ENCODE results near the gene F5.
"Not testable (repeated sequence)": the region's sequence is repeated elsewhere in the genome, so short reads cannot be mapped to it uniquely, and the experiment has no call there.

F5 gene

DNA sequence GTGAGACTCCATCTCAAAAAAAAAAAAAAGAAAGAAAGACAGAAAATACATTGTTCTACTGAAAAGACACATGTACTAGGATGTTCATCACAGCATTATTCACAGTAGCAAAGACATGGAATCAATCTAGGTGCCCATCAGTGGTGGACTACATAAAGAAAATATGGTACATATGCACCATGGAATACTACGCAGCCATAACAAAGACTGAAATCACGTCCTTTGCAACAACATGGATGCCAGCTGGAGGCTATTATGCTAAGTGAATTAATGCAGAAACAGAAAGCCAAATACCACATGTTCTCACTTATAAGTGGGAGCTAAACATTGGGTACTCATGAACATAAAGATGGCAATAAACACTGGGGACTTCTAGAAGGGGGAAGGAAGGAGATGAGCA, 51.6 kb downstream of the F5 start:
- DNase-seq, result no peak

GRCh38 chr1:169533528-169534190, 52.6 kb downstream of the F5 start:
- DNase-seq, result not testable (repeated sequence)

GRCh38 chr1:169530448-169530847, 55.8 kb downstream of the F5 start:
- DNase-seq, result no peak

DNA sequence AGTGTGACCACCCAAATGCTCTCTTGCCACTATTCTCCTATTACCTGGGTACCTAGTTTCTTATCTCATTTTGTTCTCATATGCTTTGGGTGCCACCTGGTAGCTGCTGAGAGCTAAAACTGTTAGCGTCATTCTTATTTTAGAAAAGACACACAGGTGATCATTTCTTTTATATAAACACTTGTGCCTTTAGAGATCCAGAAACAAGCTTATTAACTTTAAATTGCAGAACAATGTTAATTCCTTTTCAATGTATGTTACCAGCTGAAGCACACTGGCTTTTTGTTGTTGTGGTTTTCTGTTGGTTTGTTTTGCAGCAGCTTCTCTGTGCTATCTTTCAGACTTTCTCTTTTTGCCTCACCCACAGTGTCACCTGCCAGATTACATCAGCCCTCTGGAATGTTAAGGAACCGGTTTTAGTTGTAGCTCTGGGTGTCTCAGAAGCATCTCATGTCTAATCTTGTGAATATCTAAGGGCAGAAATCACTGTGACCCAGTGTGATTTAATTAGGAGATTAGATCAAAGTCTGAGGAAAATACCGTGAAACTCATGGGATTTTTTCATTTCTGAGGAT, 57.1 kb downstream of the F5 start:
- DNase-seq, result no peak

DNA sequence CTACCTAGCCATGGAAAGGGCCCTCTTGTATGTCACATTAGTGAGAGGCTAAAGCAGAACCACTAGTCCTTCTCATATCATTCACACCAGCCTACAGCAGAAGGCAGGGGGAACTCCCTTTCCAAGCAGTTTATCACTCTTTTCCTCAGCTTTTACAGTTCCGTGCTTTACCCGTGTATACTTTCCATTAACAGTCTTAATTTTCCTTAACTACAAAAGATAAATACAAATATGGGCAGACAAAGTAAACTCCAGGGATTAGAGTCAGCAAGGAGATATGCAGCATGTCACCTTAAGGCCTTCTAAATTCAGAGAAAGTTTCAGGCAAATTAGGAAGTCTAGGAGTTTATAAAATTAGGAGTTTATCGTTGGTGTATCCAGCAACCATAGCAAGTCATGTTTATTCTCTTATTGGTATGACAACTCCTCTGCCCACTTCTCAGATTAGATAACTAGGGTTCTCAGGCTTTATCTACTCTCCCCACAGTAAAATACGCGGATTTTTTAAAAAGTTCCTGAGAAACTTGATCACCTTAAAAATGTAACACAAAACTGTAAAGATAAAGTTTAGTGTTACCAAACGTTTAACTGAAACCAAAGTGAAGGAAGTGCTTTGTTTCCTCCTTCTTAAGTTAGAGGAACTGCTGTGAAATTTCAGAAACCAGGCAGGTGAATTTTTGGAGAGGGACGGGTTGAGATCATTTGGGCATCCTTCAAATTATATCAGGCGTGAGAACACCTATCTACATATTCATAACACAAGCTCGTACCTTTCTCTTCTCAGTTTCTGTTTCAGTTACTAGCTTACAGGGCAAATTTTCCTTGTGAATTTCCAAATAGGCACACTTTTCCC, 57.8 kb downstream of the F5 start:
- DNase-seq, result no peak

- DNase-seq, result no peak
These were observed 58.6 kb downstream of the F5 start for GRCh38 chr1:169527451-169528214.

GRCh38 chr1:169527001-169527400, 59.3 kb downstream of the F5 start:
- DNase-seq, result no peak

DNA sequence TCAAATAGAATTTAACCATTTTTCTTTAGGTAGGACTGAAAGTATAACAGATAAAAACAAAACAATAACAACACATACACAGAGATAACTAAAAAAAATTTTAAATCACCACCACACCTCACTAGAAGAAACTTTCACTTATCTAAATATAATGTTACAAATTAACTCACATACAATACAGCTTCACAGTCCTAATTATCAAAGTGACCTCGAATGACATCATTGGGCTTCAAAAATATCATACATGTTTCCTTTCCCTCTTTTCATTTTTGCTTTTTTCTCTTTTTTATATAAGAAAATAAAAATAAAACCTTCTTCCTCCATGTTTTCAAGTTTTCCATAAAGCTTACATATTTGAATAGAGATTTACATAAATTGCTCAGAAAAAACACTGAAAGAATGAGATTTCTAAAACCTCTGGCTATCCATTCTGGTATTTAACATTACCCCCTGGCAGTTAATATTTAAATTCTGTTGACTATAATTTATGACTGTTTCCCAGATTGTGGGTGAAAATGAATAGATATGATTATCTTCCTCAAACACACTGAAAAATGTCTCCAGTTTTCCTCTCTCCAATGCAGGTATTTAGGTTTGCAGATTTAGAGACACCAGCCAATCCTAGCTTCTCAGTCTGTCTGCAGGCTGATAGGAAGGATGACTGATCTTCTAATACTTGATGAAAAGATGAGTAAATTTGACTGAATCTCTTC, 60.0 kb downstream of the F5 start:
- no peak for DNase-seq

DNA sequence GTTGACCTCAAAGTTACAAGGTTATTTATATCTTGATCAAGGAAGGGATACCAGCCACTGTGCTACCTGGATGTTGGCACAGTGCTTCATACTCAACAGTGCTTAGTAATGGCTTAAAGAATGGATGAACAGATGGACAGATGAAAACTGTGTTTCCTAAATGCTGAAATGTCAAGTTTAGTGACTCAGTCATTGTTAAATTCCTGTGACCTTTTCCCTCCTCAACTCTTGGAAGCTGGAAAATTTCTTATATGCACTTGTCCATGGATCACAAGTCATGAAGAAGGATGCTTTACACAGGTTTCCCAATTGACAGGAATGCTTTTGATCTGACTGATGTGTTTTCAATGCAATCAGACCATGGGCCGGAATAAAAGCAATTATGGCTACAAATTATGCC, 60.9 kb downstream of the F5 start:
- DNase-seq, result no peak

DNA sequence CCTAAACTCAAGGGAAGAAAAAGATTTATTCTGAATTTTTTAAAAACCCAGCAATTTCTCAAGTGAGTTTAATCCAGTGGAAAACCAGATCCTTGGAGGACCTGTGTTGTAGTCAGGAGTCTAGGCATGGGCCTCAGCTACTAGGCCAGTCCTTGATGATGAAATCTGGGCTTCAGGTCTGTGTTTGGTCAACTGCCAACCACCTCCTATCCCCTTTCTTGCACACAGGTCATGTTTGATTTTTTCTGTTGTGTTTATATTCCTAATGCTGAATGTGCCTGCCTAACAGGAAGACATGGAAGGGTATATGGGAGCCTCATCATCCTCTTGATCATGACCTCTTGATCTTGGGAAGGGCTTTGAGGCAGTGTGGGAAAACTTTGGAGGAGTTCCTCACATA, 62.4 kb downstream of the F5 start:
- DNase-seq, result no peak

GRCh38 chr1:169521226-169521625, 65.1 kb downstream of the F5 start:
- DNase-seq, result no peak

DNA sequence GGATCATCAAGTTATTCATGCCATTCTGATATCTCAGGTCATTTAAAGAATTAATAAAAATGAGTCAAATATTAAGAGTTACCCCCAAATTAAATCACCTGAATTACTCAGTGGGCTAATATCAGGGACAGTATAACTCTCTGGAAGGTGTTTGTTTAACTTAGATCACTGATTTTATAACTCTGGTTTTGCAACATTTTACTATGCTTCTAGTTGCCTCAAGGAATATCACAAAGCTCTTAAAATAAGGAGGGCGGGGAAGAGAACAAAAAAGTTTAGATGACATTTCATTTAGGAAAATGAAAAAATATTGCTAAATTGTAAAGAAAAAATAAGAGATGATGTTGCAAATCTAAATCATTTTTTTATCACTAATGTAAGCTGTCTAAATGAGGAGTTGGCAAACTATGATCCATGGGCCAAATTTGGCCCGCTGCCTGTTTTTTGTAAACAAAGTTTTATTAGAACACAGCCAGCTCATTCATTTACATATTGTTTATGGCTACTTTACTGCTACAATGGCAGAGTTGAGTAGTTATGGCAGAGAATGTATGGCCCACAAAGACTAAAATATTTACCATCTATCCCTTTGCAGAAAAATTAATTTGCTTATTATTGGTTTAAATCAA, 68.6 kb downstream of the F5 start:
- no peak for DNase-seq

- no peak for DNase-seq
These were observed 70.6 kb downstream of the F5 start for GRCh38 chr1:169515641-169516040.

GRCh38 chr1:169514566-169515270, 71.6 kb downstream of the F5 start:
- no peak for DNase-seq

DNA sequence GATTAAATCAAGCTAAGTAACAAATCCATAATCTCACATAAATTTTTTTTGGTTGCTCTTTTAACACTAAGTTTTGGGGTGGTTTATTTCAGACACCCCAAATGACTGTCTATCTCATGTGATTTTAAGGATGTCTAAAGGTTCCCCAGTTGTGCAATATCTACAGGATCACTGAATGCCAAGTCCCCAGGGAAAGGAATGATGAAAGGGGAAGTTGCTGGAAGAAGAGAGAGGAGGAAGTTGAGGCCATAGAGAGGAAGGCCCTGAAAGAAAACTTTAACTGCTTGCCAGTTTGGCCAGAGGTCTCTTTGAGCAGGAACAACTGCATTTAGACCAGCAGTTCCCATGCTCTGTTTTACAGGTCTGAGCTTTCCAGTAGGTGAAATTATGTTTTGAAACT, 73.1 kb downstream of the F5 start:
- DNase-seq, result no peak

DNA sequence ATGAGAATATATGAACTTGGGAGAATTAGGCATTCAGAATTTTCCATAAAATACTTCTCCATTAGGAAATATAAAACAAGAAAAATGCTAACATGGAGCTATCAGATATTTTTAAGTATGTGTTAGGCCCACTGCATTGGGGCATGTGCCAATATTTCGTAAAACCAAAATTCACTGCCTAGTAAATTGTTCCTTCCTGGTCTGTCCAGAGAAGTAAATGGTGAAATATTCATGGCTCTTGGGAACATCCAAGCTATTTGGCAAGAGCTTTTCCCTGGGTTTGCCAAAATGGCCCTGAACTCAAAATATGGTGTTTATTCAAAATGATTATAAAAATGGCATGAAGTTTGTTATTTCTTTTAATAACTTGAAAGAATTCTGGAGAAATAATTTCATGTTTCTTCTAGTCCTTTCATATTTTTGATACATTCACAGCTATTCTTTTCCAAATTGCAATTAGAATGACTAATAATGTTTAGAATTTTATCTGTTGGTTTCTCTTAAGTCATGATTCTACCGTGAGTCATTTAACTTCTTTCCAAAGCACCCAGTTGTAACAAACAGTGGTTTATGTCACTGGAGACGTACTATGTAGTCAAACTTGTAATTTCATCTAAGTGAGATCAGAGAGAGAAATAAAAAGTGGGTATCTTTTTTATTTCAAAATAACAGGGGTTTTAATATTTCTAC, 74.8 kb downstream of the F5 start:
- no peak for DNase-seq

- DNase-seq, result no peak
These were observed 76.2 kb downstream of the F5 start for GRCh38 chr1:169510060-169510459.

- DNase-seq, result no peak
These were observed 76.9 kb downstream of the F5 start for GRCh38 chr1:169509354-169509753.

- DNase-seq, result no peak
These were observed 77.6 kb downstream of the F5 start for GRCh38 chr1:169508432-169509338.

- DNase-seq, result no peak
These were observed 78.9 kb downstream of the F5 start for GRCh38 chr1:169507413-169507812.

Data from CD4-positive, alpha-beta T cell treated with Interferon alpha-2 for 1 hour (primary cell).